WTC11 (cell line): ENCODE measurements around the gene PPP1R2.

Experiments
- ATF3 ChIP-seq: sonication (generic); formaldehyde crosslinking; conservative IDR thresholded peaks from 2 replicates; pipeline ENCODE4 v1.8.1; 2022; ENCODE audit warnings: mild to moderate bottlenecking, missing genetic modification reagents
- CBFB ChIP-seq: sonication (generic); formaldehyde crosslinking; IDR thresholded peaks from 2 replicates; pipeline ENCODE4 v1.8.1; 2022; ENCODE audit warnings: mild to moderate bottlenecking, low read depth, missing genetic modification reagents
- CTCF ChIP-seq: fragments of 200-600 bp; IDR thresholded peaks from 2 replicates; pipeline ENCODE4 v1.8.0; 2022; ENCODE audit warnings: antibody characterized with exemption
- E2F4 ChIP-seq: sonication (generic); formaldehyde crosslinking; IDR thresholded peaks from 2 replicates; pipeline ENCODE4 v1.8.1; 2022; ENCODE audit warnings: low read depth, mild to moderate bottlenecking, moderate library complexity, missing genetic modification reagents, borderline replicate concordance
- JUN ChIP-seq: sonication (generic); formaldehyde crosslinking; IDR thresholded peaks from 2 replicates; pipeline ENCODE4 v1.8.0; 2023; ENCODE audit warnings: mild to moderate bottlenecking, missing genetic modification reagents
- NR1H2 ChIP-seq: sonication (generic); formaldehyde crosslinking; IDR thresholded peaks from 2 replicates; pipeline ENCODE4 v1.9.0; 2021; ENCODE audit warnings: mild to moderate bottlenecking, moderate library complexity, missing genetic modification reagents
- PREB ChIP-seq: sonication (generic); formaldehyde crosslinking; IDR thresholded peaks from 2 replicates; pipeline ENCODE4 v1.8.1; 2022; ENCODE audit warnings: mild to moderate bottlenecking, missing genetic modification reagents, moderate library complexity, borderline replicate concordance
- SP1 ChIP-seq: sonication (generic); formaldehyde crosslinking; conservative IDR thresholded peaks from 2 replicates; pipeline ENCODE4 v1.8.1; 2022; ENCODE audit warnings: missing genetic modification reagents
- TP53 ChIP-seq: sonication (generic); formaldehyde crosslinking; IDR thresholded peaks from 2 replicates; pipeline ENCODE4 v1.8.1; 2023; ENCODE audit warnings: mild to moderate bottlenecking, missing genetic modification reagents
- USF2 ChIP-seq: sonication (generic); formaldehyde crosslinking; IDR thresholded peaks from 2 replicates; pipeline ENCODE4 v1.8.1; 2023; ENCODE audit warnings: mild to moderate bottlenecking, missing genetic modification reagents, moderate library complexity
- ZNF232 ChIP-seq: sonication (generic); formaldehyde crosslinking; IDR thresholded peaks from 2 replicates; pipeline ENCODE4 v1.8.0; 2022; ENCODE audit warnings: mild to moderate bottlenecking, missing genetic modification reagents

GRCh38 chr3:195558602-195559001 is 15.5 kb upstream of the PPP1R2 start:
- TF ChIP-seq E2F4 (CRISPR knock-in tag), result no peak
- no peak for TF ChIP-seq SP1 (CRISPR knock-in tag)
- no peak for TF ChIP-seq CTCF
- TF ChIP-seq ZNF232, result no peak
- no peak for TF ChIP-seq NR1H2 (CRISPR knock-in tag)
- no peak for TF ChIP-seq TP53
- no peak for TF ChIP-seq ATF3 (CRISPR knock-in tag)
- no peak for TF ChIP-seq JUN
- TF ChIP-seq PREB (CRISPR knock-in tag), result no peak
- TF ChIP-seq CBFB (CRISPR knock-in tag), result no peak
- TF ChIP-seq USF2 (CRISPR knock-in tag), result no peak
